Mesenchymal stem cell (in vitro differentiated cells and primary cell): Measurements from ENCODE around the gene BMI1.

Experiments
- DNase-seq: peaks from one replicate; pipeline ENCODE4 v3.0.0-alpha.2; 2013
- H2AFZ ChIP-seq: one replicate; pipeline ENCODE4 v1.6.1; 2013; ENCODE audit warnings: low read depth, mild to moderate bottlenecking, control low read depth, inconsistent platforms, low read length, moderate library complexity
- H2AK5ac ChIP-seq: 2 replicates; pipeline ENCODE4 v1.6.1; 2013; ENCODE audit warnings: low read length, moderate library complexity, mild to moderate bottlenecking, inconsistent platforms; ENCODE audit not compliant: severe bottlenecking
- H2BK120ac ChIP-seq: one replicate; pipeline ENCODE4 v1.6.1; 2013; ENCODE audit warnings: low read depth, mild to moderate bottlenecking, inconsistent platforms, low read length, moderate library complexity
- H2BK12ac ChIP-seq, 2 experiments: one replicate each; pipeline ENCODE4 v1.6.1; 2013; ENCODE audit warnings: inconsistent platforms in 2 of 2, low read length in 2 of 2, mild to moderate bottlenecking in 2 of 2, moderate library complexity in 2 of 2, control low read depth in 1 of 2
- H2BK15ac ChIP-seq: one replicate; pipeline ENCODE4 v1.6.1; 2013; ENCODE audit warnings: mild to moderate bottlenecking, low read depth, inconsistent platforms; ENCODE audit not compliant: poor library complexity, severe bottlenecking
- H2BK5ac ChIP-seq: 2 replicates; pipeline ENCODE4 v1.6.1; 2013; ENCODE audit warnings: low read depth, mild to moderate bottlenecking, low read length, control low read depth, inconsistent platforms; ENCODE audit not compliant: poor library complexity, severe bottlenecking
- H3K14ac ChIP-seq, 2 experiments: one replicate each; pipeline ENCODE4 v1.6.1; 2013; ENCODE audit warnings: inconsistent platforms in 2 of 2, low read length in 2 of 2, control low read depth in 1 of 2, mild to moderate bottlenecking in 1 of 2, moderate library complexity in 1 of 2
- H3K18ac ChIP-seq, 2 experiments: one replicate each; pipeline ENCODE4 v1.6.1; 2013; ENCODE audit warnings: inconsistent platforms in 2 of 2, low read length in 2 of 2, control low read depth in 1 of 2, low read depth in 1 of 2, mild to moderate bottlenecking in 1 of 2
- H3K23ac ChIP-seq, 2 experiments: one replicate each; pipeline ENCODE4 v1.6.1; 2013; ENCODE audit warnings: inconsistent platforms in 2 of 2, low read length in 2 of 2, mild to moderate bottlenecking in 2 of 2, moderate library complexity in 2 of 2, control low read depth in 1 of 2
- H3K27ac ChIP-seq: 2 replicates; pipeline ENCODE4 v1.5.1; 2013; ENCODE audit warnings: mild to moderate bottlenecking, moderate library complexity, low read length, control low read depth, inconsistent platforms; ENCODE audit not compliant: poor library complexity, severe bottlenecking
- H3K27me3 ChIP-seq, 2 experiments: 2 replicates each; pipeline versions ENCODE4 v1.6.1 to v1.7.0; 2013; ENCODE audit warnings: low read length in 2 of 2, mild to moderate bottlenecking in 2 of 2, moderate library complexity in 2 of 2, control low read depth in 1 of 2, inconsistent platforms in 1 of 2; ENCODE audit not compliant: control insufficient read depth in 1 of 2, insufficient read depth in 1 of 2
- H3K36me3 ChIP-seq, 2 experiments: 2 replicates each; pipeline versions ENCODE4 v1.6.1 to v1.7.0; 2013; ENCODE audit warnings: low read length in 2 of 2, control low read depth in 1 of 2, inconsistent platforms in 1 of 2, low read depth in 1 of 2, mild to moderate bottlenecking in 1 of 2; ENCODE audit not compliant: insufficient read depth in 2 of 2, control insufficient read depth in 1 of 2
- H3K4ac ChIP-seq, 2 experiments: one replicate each; pipeline ENCODE4 v1.6.1; 2013; ENCODE audit warnings: inconsistent platforms in 2 of 2, low read length in 2 of 2, mild to moderate bottlenecking in 2 of 2, moderate library complexity in 2 of 2, control low read depth in 1 of 2, low read depth in 1 of 2
- H3K4me1 ChIP-seq: 2 replicates; pipeline ENCODE4 v1.6.1; 2013; ENCODE audit warnings: low read depth, low read length, control low read depth; ENCODE audit not compliant: control insufficient read depth, insufficient read depth
- H3K4me2 ChIP-seq: 2 replicates; pipeline ENCODE4 v1.6.1; 2013; ENCODE audit warnings: low read length, mild to moderate bottlenecking, inconsistent platforms; ENCODE audit not compliant: poor library complexity, severe bottlenecking
- H3K4me3 ChIP-seq, 2 experiments: 2 replicates each; pipeline versions ENCODE4 v1.5.1 to v1.7.0; 2013; ENCODE audit warnings: low read length in 2 of 2, mild to moderate bottlenecking in 2 of 2, control low read depth in 1 of 2, low read depth in 1 of 2; ENCODE audit not compliant: insufficient read depth in 1 of 2
- H3K79me1 ChIP-seq: replicated peaks from 2 replicates; pipeline ENCODE4 v1.6.1; 2013; ENCODE audit warnings: mild to moderate bottlenecking, control low read depth, low read length, inconsistent platforms; ENCODE audit not compliant: poor library complexity, severe bottlenecking
- H3K9ac ChIP-seq: 2 replicates; pipeline ENCODE4 v1.7.0; 2013; ENCODE audit warnings: mild to moderate bottlenecking, low read length, moderate library complexity
- H3K9me3 ChIP-seq: 2 replicates; pipeline ENCODE4 v1.7.0; 2013; ENCODE audit warnings: mild to moderate bottlenecking, low read length; ENCODE audit not compliant: control insufficient read depth
- H4K8ac ChIP-seq: one replicate; pipeline ENCODE4 v1.6.1; 2013; ENCODE audit warnings: inconsistent platforms, mild to moderate bottlenecking, low read length, moderate library complexity
- H4K91ac ChIP-seq: one replicate; pipeline ENCODE4 v1.6.1; 2013; ENCODE audit warnings: mild to moderate bottlenecking, low read length, inconsistent platforms
- WGBS: methylation state at CpG from one replicate; pipeline ENCODE4 v1.1.7; 2013; ENCODE audit warnings: mixed read lengths; 5-methylcytosine and 5-hydroxymethylcytosine counted together

The BMI1 gene

DNA sequence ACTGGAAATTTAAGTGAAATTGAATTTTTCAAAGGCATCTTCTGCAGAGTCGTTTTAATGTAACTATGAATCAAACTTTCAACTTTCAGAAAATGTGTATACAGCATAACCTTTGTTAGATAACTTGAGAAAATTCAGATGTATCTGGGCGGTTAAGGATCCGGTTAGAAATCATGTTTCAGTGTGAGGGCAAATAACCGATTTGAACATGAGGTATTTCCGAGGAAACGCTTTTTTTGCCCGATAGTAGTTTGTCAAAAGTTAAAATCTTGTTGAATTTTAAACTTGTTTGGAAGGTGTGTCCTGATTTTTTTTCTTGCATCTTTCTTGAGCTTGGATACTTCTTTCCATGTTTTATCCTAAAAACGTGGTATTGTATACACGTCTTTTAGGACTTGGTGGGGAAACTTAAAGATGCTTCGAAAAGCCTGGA lies 1.3 kb upstream of the BMI1 start:
- Histone ChIP-seq H3K18ac (no peak overlapping the region), H3K9me3 (no peaks in the 10 kb centered on the region), H3K36me3 (no peaks in the 10 kb centered on the region), H3K23ac (no peak overlapping the region), H3K14ac (no peak overlapping the region), H3K9ac (peak overlapping the region; percentile 91), H3K4ac (no peak overlapping the region), H2BK5ac (no peak overlapping the region), H2BK15ac (no peak overlapping the region), H3K4me1 (no peaks in the 10 kb centered on the region), H2BK120ac (no peak overlapping the region), H3K27me3 (peaks cover 19 to 24% of the 10 kb centered on the region in 2 experiments), H2AFZ (no peak overlapping the region), H3K4me3 (peak overlapping the region in 1 of 2 experiments; percentile 76), H4K91ac (no peak overlapping the region), H4K8ac (no peak overlapping the region), H2BK12ac (no peak overlapping the region), H2AK5ac (no peak overlapping the region), H3K79me1 (peaks cover 10% of the 10 kb centered on the region), H3K27ac (no peak overlapping the region), H3K4me2 (peak overlapping the region; percentile 50)
- 33% methylated on average over 9 of the region's 10 CpGs for WGBS
- DNase-seq, result no peak

DNA sequence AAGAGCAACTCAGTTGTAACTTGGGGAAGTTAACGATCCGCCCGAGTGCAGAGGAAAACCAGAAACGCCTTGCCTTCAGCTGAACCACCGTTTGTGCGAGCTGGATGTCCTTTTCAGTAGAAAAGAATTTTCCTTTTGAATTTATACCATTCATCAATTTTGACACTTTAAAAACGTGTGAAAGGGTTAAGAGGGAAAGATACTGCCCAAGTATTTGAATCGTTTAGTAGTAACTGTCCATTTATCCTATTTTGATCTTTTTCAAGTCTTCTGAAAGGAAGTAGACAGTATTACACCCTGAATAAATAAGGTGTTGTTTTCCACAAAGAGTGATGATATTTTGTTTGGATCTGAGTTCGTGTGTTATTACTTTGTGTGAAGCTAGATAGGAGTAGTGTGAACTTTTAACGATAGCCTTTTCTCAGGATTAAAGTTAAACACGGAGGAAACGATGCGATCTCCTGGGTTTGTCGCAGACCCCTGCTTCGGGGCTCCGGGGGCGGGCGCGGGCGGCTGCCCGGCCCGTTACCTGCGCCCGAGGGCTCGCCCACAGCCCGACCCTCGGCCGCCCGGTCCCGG lies 830 bp upstream of the BMI1 start:
- WGBS, result 0% methylated on average over 15 of the region's 30 CpGs
- H3K27me3 ChIP-seq, result peaks cover 22 to 29% of the 10 kb centered on the region in 2 experiments

DNA sequence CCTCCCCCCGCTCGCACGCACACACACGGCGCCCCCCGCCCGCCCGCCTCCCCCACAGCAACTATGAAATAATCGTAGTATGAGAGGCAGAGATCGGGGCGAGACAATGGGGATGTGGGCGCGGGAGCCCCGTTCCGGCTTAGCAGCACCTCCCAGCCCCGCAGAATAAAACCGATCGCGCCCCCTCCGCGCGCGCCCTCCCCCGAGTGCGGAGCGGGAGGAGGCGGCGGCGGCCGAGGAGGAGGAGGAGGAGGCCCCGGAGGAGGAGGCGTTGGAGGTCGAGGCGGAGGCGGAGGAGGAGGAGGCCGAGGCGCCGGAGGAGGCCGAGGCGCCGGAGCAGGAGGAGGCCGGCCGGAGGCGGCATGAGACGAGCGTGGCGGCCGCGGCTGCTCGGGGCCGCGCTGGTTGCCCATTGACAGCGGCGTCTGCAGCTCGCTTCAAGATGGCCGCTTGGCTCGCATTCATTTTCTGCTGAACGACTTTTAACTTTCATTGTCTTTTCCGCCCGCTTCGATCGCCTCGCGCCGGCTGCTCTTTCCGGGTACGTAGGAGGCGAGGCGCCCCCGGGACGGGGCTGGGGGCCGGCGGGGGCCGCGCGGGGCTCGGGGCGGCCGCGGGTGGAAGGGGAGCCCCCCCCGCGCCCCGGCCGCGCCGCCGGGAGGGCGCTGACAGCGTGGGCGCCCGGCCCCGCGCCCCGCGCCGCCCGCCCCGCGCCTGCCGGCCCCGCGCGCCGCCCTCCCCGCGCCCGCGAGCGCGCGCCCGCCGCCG lies 441 bp downstream of the BMI1 start:
- no peaks in the 10 kb centered on the region for H3K4me1 ChIP-seq
- peak overlapping the region; percentile 92 for H2AFZ ChIP-seq
- peak overlapping the region in 1 of 2 experiments; percentile 83 for H2BK12ac ChIP-seq
- H3K36me3 ChIP-seq, result no peaks in the 10 kb centered on the region
- peak overlapping the region; percentile 78 to 81 for H3K4me3 ChIP-seq
- DNase-seq, result peak; percentile 81
- peak overlapping the region; percentile 70 for H2BK5ac ChIP-seq
- H4K91ac ChIP-seq, result peak overlapping the region; percentile 83
- H3K79me1 ChIP-seq, result peaks cover 13% of the 10 kb centered on the region
- peak overlapping the region; percentile 91 for H3K4ac ChIP-seq
- no peaks in the 10 kb centered on the region for H3K9me3 ChIP-seq
- H2AK5ac ChIP-seq, result no peak overlapping the region
- peak overlapping the region; percentile 96 for H2BK15ac ChIP-seq
- peak overlapping the region in 1 of 2 experiments; percentile 97 for H3K14ac ChIP-seq
- H3K18ac ChIP-seq, result peak overlapping the region; percentile 80 to 92
- H3K23ac ChIP-seq, result peak overlapping the region in 1 of 2 experiments; percentile 89
- peak overlapping the region; percentile 77 for H3K4me2 ChIP-seq
- peaks cover 22 to 29% of the 10 kb centered on the region in 2 experiments for H3K27me3 ChIP-seq
- H2BK120ac ChIP-seq, result peak overlapping the region; percentile 98
- peak overlapping the region; percentile 88 for H3K9ac ChIP-seq
- peak overlapping the region; percentile 96 for H4K8ac ChIP-seq
- 1% methylated on average over 66 of the region's 114 CpGs for WGBS
- no peak overlapping the region for H3K27ac ChIP-seq

More for the DNA sequence above, 830 bp upstream of the BMI1 start:
- H3K36me3 ChIP-seq, result no peaks in the 10 kb centered on the region
- DNase-seq, result peak; percentile 38
- peak overlapping the region in 1 of 2 experiments; percentile 33 for H3K18ac ChIP-seq
- H3K4me2 ChIP-seq, result peak overlapping the region; percentile 94
- no peak overlapping the region for H2BK15ac ChIP-seq
- no peak overlapping the region for H3K23ac ChIP-seq
- H2AFZ ChIP-seq, result no peak overlapping the region
- peak overlapping the region; percentile 91 for H3K9ac ChIP-seq
- peak overlapping the region; percentile 66 to 76 for H3K4me3 ChIP-seq
- no peak overlapping the region for H4K91ac ChIP-seq
- no peak overlapping the region for H2AK5ac ChIP-seq
- peak overlapping the region; percentile 61 for H2BK120ac ChIP-seq
- H2BK5ac ChIP-seq, result no peak overlapping the region
- H4K8ac ChIP-seq, result no peak overlapping the region
- H3K14ac ChIP-seq, result no peak overlapping the region
- H3K9me3 ChIP-seq, result no peaks in the 10 kb centered on the region
- H3K4me1 ChIP-seq, result no peaks in the 10 kb centered on the region
- H2BK12ac ChIP-seq, result no peak overlapping the region
- H3K79me1 ChIP-seq, result peaks cover 13% of the 10 kb centered on the region
- no peak overlapping the region for H3K27ac ChIP-seq
- no peak overlapping the region for H3K4ac ChIP-seq
